Pancreas (tissue), 10 donors: Measurements from ENCODE around the gene KCTD17. TPM values are rescaled to one million over a fixed set of nuclear protein-coding genes. Genes with fewer than 3 reads are reported as not detected.

Source experiments
- ATAC-seq, 4 donors: fragments of 200-7000 bp; cut with Tn5 transposase; one replicate each; pipeline versions ENCODE4 v1.8.0 to v1.9.1; 2020; ENCODE audit warnings: mild to moderate bottlenecking in 4 of 4, moderate library complexity in 4 of 4
- DNase-seq, 6 donors: peaks; one replicate each; pipeline ENCODE4 v3.0.0-alpha.2; 2020
- FAIRE-seq: peaks from 2 replicates; lab custom pipeline; 2012; peaks lifted over from hg19 to GRCh38; lab: Jason Lieb, UNC
- H3K27ac ChIP-seq, 4 donors: fragments of 200-600 bp; sonication (generic); 1 replicate in 3 of 4; 2 replicates in 1 of 4; pipeline versions ENCODE4 v1.5.0 to v1.8.0; 2020
- H3K27me3 ChIP-seq, 4 donors: fragments of 200-600 bp; one replicate each; pipeline ENCODE4 v1.8.0; 2021
- H3K36me3 ChIP-seq, 3 donors: fragments of 200-600 bp; sonication (generic) in 1 of 3; one replicate each; pipeline versions ENCODE4 v1.5.0 to v1.8.0; 2020 to 2021
- H3K4me1 ChIP-seq, 3 donors: fragments of 200-600 bp; one replicate each; pipeline ENCODE4 v1.8.0; 2021
- H3K4me3 ChIP-seq, 4 donors: fragments of 200-600 bp; sonication (generic) in 2 of 4; one replicate each; pipeline versions ENCODE4 v1.5.0 to v1.8.0; 2020 to 2021
- H3K9me3 ChIP-seq, 4 donors: fragments of 200-600 bp; one replicate each; pipeline ENCODE4 v1.8.0; 2021
- CTCF ChIP-seq, 4 donors: fragments of 200-600 bp; sonication (generic) in 3 of 4; IDR thresholded peaks; one replicate each; pipeline versions ENCODE4 v1.5.0 to v1.8.0; 2021; ENCODE audit warnings: antibody characterized with exemption in 4 of 4
- WGBS, 2 donors: extraction: QIAGEN DNeasy Blood & Tissue Kit; methylation state at CpG; one replicate each; pipeline ENCODE4 v1.1.7; 2013; 5-methylcytosine and 5-hydroxymethylcytosine counted together
- intact Hi-C, 3 donors: fragments of 100-400 bp; cut with DNase I; formaldehyde crosslinking; loops; one replicate each; pipeline versions ENCODE4 v1.11.1 to v1.14.2; 2022
- polyA plus RNA-seq, 2 donors: library from polyadenylated mRNA; stranded (reverse); fragments of 200-250 nt; gene quantifications; one replicate each; pipeline ENCODE4 v1.2.3, GENCODE V29; 2013
- total RNA-seq, 6 donors: library from RNA; stranded (reverse); fragmentation: NEBNext Ultra II Directional in 4 of 6; extraction: Animal tissue kit (Norgen Biotek cat#: 25700) in 4 of 6; gene quantifications; one replicate each; pipeline versions ENCODE4 v1.2.1 to v1.2.4, GENCODE V29; 2021 to 2023
- donor health status: healthy with polysubstance abuse.
- donor health status: DM: no; HTN: no; CAD: no; lungs with moderate emphysema.
- donor health status: DM: no; HTN: no; CAD: no.
- donor health status: control.
- donor health status: control.
- donor health status: Bipolar disorder and iron deficiency.
- donor health status: DM: yes; HTN: yes; CAD: no.
- donor health status: DM: no; HTN: no; CAD: no.
- donor health status: DM: no; HTN: no; CAD: no.
- donor health status: DM: yes; HTN: yes; CAD: no.

KCTD17 gene
- total and polyA plus RNA-seq, 8 donors = 2.6 to 11.8 (median 4.4) TPM

- no peak for TF ChIP-seq CTCF (IDR thresholded peaks at IDR 0.05)
- Histone ChIP-seq H3K27me3 (no peaks in the 10 kb centered on the region), H3K9me3 (no peaks in the 10 kb centered on the region), H3K4me1 (no peaks in the 10 kb centered on the region), H3K27ac (no peak overlapping the region), H3K36me3 (no peaks in the 10 kb centered on the region), H3K4me3 (no peak overlapping the region)
- ATAC-seq = no peak
- FAIRE-seq = no peak
- intact Hi-C loops = no loop called here
- WGBS, 2 donors = 68 to 80% methylated on average over 24 to 28 of the region's 28 CpGs
- DNase-seq = peak in 1 of 6 donors; percentile 48
These were observed 9.5 kb downstream of the KCTD17 start for GRCh38 chr22:37060801-37061610.

- intact Hi-C loops = no loop called here
- Histone ChIP-seq H3K27ac (no peak overlapping the region), H3K4me1 (no peaks in the 10 kb centered on the region), H3K36me3 (no peaks in the 10 kb centered on the region), H3K9me3 (no peaks in the 10 kb centered on the region), H3K27me3 (no peaks in the 10 kb centered on the region), H3K4me3 (no peak overlapping the region)
- ATAC-seq (no peak), FAIRE-seq (no peak), DNase-seq (peak in 1 of 6 donors; percentile 41)
- TF ChIP-seq CTCF (IDR thresholded peaks at IDR 0.05) = no peak
- 67 to 77% methylated on average over 10 of the region's 10 CpGs for WGBS, 2 donors
These were observed 10.3 kb downstream of the KCTD17 start for GRCh38 chr22:37061611-37062375.

- intact Hi-C loops = no loop called here
- Histone ChIP-seq H3K36me3 (no peaks in the 10 kb centered on the region), H3K27ac (no peak overlapping the region), H3K4me1 (no peaks in the 10 kb centered on the region), H3K27me3 (no peaks in the 10 kb centered on the region), H3K4me3 (no peak overlapping the region), H3K9me3 (no peaks in the 10 kb centered on the region)
- no peak for TF ChIP-seq CTCF (IDR thresholded peaks at IDR 0.05)
- ATAC-seq (no peak), DNase-seq (no peak), FAIRE-seq (no peak)
- 67 to 86% methylated on average over 7 of the region's 7 CpGs for WGBS, 2 donors
These were observed 10.8 kb downstream of the KCTD17 start for GRCh38 chr22:37062376-37062675.

- Histone ChIP-seq H3K36me3 (no peaks in the 10 kb centered on the region), H3K4me3 (no peak overlapping the region), H3K27me3 (no peaks in the 10 kb centered on the region), H3K4me1 (no peaks in the 10 kb centered on the region), H3K9me3 (no peaks in the 10 kb centered on the region), H3K27ac (no peak overlapping the region)
- peak in 1 of 6 donors; percentile 58 for DNase-seq
- no peak for ATAC-seq
- 74 to 85% methylated on average over 14 to 15 of the region's 15 CpGs for WGBS, 2 donors
- no peak for TF ChIP-seq CTCF (IDR thresholded peaks at IDR 0.05)
- intact Hi-C loops = no loop called here
- FAIRE-seq = no peak
These were observed 11.3 kb downstream of the KCTD17 start for GRCh38 chr22:37062702-37063381.
